Esophagus mucosa (tissue), 1 donor: ENCODE measurements around the gene ARHGEF7. TPM values are rescaled to one million over a fixed set of nuclear protein-coding genes. Genes with fewer than 3 reads are reported as not detected.

Experiments
- ATAC-seq: fragments of 200-7000 bp; cut with Tn5 transposase; one replicate; pipeline ENCODE4 v1.9.1; 2020
- total RNA-seq: library from RNA; stranded (reverse); gene quantifications from one replicate; pipeline ENCODE4 v1.2.4, GENCODE V29; 2023
- donor health status: DM: yes; HTN: yes; CAD: no.

The ARHGEF7 gene
- total RNA-seq, 1 donor from 2014 or later, result 25.6 TPM

GRCh38 chr13:111258637-111259036 lies 143.5 kb downstream of the ARHGEF7 start:
- no peak for ATAC-seq

GRCh38 chr13:111259058-111259457 lies 143.9 kb downstream of the ARHGEF7 start:
- ATAC-seq, result peak; percentile 26

- no peak for ATAC-seq
Observed at GRCh38 chr13:111261326-111261725, 146.2 kb downstream of the ARHGEF7 start.

- ATAC-seq, result no peak
Observed at GRCh38 chr13:111262281-111262680, 147.2 kb downstream of the ARHGEF7 start.

- ATAC-seq, result no peak
Observed at GRCh38 chr13:111262715-111263114, 147.6 kb downstream of the ARHGEF7 start.

- ATAC-seq, result no peak
Observed at GRCh38 chr13:111263566-111263965, 148.5 kb downstream of the ARHGEF7 start.

- no peak for ATAC-seq
Observed at GRCh38 chr13:111265006-111265700, 150.0 kb downstream of the ARHGEF7 start.

GRCh38 chr13:111265701-111266035 lies 150.6 kb downstream of the ARHGEF7 start:
- ATAC-seq, result no peak

- no peak for ATAC-seq
Observed at GRCh38 chr13:111267205-111267604, 152.1 kb downstream of the ARHGEF7 start.

- no peak for ATAC-seq
Observed at GRCh38 chr13:111267784-111268183, 152.7 kb downstream of the ARHGEF7 start.

GRCh38 chr13:111269508-111269907 lies 154.4 kb downstream of the ARHGEF7 start:
- ATAC-seq, result no peak

GRCh38 chr13:111270126-111270525 lies 155.0 kb downstream of the ARHGEF7 start:
- no peak for ATAC-seq

- ATAC-seq, result no peak
Observed at GRCh38 chr13:111270765-111271698, 155.9 kb downstream of the ARHGEF7 start.

GRCh38 chr13:111272117-111272516 lies 157.0 kb downstream of the ARHGEF7 start:
- no peak for ATAC-seq

- no peak for ATAC-seq
Observed at GRCh38 chr13:111275382-111275781, 160.3 kb downstream of the ARHGEF7 start.

- no peak for ATAC-seq
Observed at GRCh38 chr13:111275995-111276618, 161.0 kb downstream of the ARHGEF7 start.

- ATAC-seq, result no peak
Observed at GRCh38 chr13:111278258-111278657, 163.1 kb downstream of the ARHGEF7 start.

- no peak for ATAC-seq
Observed at GRCh38 chr13:111278743-111279652, 163.9 kb downstream of the ARHGEF7 start.

- ATAC-seq, result no peak
Observed at GRCh38 chr13:111280226-111280625, 165.1 kb downstream of the ARHGEF7 start.

GRCh38 chr13:111280681-111281585 lies 165.8 kb downstream of the ARHGEF7 start:
- ATAC-seq, result no peak

- ATAC-seq, result no peak
Observed at GRCh38 chr13:111281751-111282311, 166.7 kb downstream of the ARHGEF7 start.
